T47D (cell line): ENCODE results near the gene SEMA4D.
A peak's percentile ranks its signal among the peaks of the same experiment; 100 is the strongest.

Experiments used
- DNase-seq, 2 experiments: peaks; one replicate each; pipeline versions ENCODE4 v3.0.0 to v3.0.0-alpha.2; 2011 to 2012; ENCODE audit warnings: low read depth in 1 of 2, low spot score in 1 of 2
- JUND ChIP-seq: IDR thresholded peaks from 2 replicates; pipeline ENCODE4 v1.6.1; 2012; ENCODE audit warnings: low read depth
- in situ Hi-C: cut with HindIII; loops from 2 replicates; pipeline ENCODE4 v1.10.0; 2016; ENCODE audit warnings: low sequenced_read_pairs, low pct_unique_long_range_greater_than_20kb

The SEMA4D gene

GRCh38 chr9:89492586-89492985 is 5.3 kb downstream of the SEMA4D start:
- DNase-seq: no peak
- in situ Hi-C loops: no loop called here

GRCh38 chr9:89491694-89492093 is 6.2 kb downstream of the SEMA4D start:
- DNase-seq: no peak
- in situ Hi-C loops: no loop called here
- TF ChIP-seq JUND: no peak

More at GRCh38 chr9:89492586-89492985, 5.3 kb downstream of the SEMA4D start:
- no peak for TF ChIP-seq JUND

- no peak for TF ChIP-seq JUND
- peak in 1 of 2 experiments; percentile 46 for DNase-seq
- in situ Hi-C loops: no loop called here
Measured at GRCh38 chr9:89489548-89490530, 8.1 kb downstream of the SEMA4D start.

GRCh38 chr9:89488936-89489335 is 9.0 kb downstream of the SEMA4D start:
- in situ Hi-C loops: no loop called here
- no peak for DNase-seq

GRCh38 chr9:89488131-89488530 is 9.8 kb downstream of the SEMA4D start:
- no peak for TF ChIP-seq JUND
- DNase-seq: no peak
- in situ Hi-C loops: no loop called here

More at GRCh38 chr9:89488936-89489335, 9.0 kb downstream of the SEMA4D start:
- no peak for TF ChIP-seq JUND

GRCh38 chr9:89486681-89487080 is 11.2 kb downstream of the SEMA4D start:
- in situ Hi-C loops: no loop called here
- DNase-seq: no peak
- no peak for TF ChIP-seq JUND

- DNase-seq: no peak
- in situ Hi-C loops: no loop called here
- no peak for TF ChIP-seq JUND
Measured at GRCh38 chr9:89484475-89485404, 13.2 kb downstream of the SEMA4D start.

GRCh38 chr9:89483592-89484474 is 14.1 kb downstream of the SEMA4D start:
- in situ Hi-C loops: no loop called here
- TF ChIP-seq JUND: no peak
- DNase-seq: no peak

GRCh38 chr9:89482901-89483361 is 15.0 kb downstream of the SEMA4D start:
- in situ Hi-C loops: no loop called here
- no peak for DNase-seq
- no peak for TF ChIP-seq JUND

- no peak for TF ChIP-seq JUND
- in situ Hi-C loops: no loop called here
- no peak for DNase-seq
Measured at GRCh38 chr9:89482056-89482851, 15.7 kb downstream of the SEMA4D start.

GRCh38 chr9:89481538-89481915 is 16.4 kb downstream of the SEMA4D start:
- no peak for DNase-seq
- in situ Hi-C loops: no loop called here
- TF ChIP-seq JUND: no peak
